ENCODE results near the gene PRCC.

Gene PRCC

DNA sequence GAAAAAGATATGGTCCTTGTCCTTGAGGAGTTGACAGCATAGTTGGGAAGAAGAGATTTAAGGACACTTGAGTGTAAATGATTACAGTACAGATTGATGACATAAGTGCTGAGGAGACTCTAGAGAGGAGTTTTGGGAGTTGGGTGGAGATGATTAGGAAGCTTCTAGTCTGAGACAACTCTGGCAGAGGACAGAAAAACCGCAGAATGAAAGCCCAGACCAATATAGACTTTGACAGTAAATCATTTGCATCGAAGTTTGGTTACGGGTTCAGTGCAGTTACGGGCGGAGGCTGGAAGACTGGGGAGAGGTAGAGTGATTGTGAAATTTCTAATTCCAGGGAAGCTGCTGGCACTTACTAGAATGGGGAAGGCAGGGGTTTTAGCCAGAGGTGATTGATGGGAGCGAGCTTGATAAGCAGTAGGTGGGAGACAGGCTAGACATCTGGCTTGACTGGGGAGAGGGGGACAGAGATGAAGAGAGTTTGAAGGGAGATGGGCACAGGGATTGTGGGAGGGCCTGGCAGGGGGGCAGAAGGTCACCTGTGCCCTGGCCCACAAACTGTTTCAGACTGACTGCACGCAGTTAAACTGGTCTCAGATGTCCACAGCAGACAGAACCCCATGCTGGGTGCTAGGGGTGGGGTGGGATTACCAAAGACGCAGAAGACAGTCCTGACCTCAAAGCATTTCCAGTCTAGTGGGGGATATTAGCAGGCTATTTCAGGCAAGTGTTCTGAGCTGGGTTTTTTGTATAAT is 29.2 kb downstream of the PRCC start:
- DNase-seq (ENCODE audit: low spot score): peak; percentile 57

GRCh38 chr1:156797212-156797871 is 30.0 kb downstream of the PRCC start:
- DNase-seq (ENCODE audit: low spot score): peak; percentile 62

DNA sequence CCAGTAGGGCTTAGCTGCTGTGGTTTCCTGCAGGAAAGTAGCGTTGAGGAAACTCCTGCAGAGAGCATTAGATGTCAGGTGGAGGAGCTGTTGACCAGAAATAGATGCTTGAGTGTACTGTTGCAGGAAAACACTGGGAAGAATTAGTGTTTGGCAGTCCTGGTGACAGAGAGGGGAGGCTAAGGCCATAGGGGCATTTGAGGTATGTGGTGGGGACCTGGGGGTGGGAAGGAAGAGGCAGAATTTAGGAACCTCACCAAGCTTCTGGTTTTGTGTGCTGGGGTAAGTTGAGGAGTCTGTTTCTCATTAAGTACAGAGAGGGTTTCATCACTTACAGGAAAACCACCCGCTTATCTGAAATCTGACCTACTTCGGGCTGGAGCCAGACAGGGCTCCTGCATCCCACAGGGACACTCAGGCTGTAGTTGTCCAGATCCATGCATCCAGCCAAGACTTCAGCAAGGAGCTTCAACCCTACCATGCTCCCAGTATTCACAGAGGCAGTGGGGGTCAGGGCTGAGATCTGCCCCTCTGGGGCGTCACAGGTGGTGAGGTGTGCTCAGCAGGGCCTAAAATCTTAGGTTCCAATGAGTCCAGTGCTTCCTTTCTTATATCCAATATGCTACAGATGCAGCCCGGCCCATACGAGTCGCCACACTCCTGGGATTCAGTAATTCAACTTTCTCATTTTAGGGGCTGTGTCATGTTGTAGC is 34.2 kb downstream of the PRCC start:
- DNase-seq (ENCODE audit: low spot score): peak; percentile 87

DNA sequence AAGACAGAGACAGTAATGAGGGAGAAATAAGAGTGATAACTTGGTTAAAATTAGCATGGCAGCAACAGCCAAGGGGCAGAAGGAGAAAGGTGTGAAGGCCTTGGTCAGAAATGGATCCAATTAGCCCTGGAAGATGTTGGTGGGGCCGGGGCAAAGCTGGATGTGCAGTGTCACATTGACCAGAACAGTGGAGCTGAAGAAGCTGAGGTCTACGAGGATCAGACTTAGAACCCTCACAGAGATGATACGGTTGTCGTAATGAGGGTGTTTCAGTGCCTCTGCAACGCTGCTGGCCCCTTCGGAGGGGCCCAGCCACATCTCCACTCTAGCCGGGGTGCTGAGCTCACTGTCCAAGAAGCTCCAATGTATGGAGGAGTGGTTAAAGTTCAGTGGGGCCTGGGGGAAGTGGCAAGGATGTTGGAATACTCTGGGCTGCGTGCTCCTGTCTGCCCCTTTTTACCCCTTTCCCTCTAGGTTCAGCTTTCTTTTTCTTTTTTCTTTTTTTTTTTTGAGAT is 35.1 kb downstream of the PRCC start:
- no peak for DNase-seq (ENCODE audit: low spot score)

- DNase-seq (ENCODE audit: low spot score): no peak
Measured at GRCh38 chr1:156803086-156803851, 35.9 kb downstream of the PRCC start.

DNA sequence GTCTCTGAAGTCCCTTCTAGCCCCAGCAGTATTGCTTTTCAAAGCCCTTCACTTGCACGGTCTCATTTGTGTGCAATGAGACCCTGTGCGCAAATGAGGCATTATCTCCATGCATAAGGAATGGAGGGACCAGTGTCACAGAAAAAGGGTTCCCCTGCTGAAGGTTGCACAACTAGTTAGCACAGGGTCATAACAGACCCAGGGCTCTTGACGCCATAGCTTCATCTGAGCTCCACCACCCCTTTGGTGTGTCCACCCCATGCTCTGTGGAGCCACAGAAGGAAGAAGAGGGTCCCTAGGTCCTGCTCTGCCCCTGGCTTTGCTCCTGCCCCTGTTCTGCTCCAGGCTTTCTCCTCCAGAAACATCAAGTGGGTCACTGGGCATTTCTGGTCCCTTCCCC is 36.7 kb downstream of the PRCC start:
- DNase-seq (ENCODE audit: low spot score): no peak

DNA sequence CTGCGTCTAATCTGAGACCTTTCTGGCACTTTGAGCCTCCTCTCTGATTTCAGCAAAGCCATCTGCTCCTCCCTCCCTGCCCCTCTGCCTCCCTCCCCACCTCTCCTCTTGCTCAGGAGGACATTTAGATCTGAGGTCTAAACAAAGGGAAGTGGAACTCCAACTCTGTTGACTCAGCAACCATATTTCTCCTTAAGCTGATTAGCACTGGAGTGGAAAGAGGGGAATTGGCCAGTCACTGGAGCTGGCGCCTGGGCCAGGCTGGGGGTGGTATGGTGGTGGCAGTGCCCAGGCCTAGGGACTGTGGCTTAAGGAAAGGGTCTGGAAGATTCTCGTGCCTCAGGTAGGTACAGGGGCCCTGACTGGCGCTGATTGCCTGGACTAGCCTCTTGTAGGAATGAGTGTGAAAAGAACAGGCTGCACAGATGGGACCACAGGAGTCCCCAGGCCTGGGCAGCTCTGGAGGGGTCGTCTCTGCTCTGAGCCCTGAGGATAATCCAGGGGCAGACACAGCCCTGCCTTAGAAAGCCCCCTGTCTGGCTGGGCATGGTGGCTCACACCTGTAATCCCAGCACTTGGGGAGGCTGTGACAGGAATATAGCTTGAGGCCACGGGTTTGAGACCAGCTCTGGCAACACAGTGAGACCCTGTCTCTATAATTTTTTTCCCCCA is 37.4 kb downstream of the PRCC start:
- no peak for DNase-seq (ENCODE audit: low spot score)

DNA sequence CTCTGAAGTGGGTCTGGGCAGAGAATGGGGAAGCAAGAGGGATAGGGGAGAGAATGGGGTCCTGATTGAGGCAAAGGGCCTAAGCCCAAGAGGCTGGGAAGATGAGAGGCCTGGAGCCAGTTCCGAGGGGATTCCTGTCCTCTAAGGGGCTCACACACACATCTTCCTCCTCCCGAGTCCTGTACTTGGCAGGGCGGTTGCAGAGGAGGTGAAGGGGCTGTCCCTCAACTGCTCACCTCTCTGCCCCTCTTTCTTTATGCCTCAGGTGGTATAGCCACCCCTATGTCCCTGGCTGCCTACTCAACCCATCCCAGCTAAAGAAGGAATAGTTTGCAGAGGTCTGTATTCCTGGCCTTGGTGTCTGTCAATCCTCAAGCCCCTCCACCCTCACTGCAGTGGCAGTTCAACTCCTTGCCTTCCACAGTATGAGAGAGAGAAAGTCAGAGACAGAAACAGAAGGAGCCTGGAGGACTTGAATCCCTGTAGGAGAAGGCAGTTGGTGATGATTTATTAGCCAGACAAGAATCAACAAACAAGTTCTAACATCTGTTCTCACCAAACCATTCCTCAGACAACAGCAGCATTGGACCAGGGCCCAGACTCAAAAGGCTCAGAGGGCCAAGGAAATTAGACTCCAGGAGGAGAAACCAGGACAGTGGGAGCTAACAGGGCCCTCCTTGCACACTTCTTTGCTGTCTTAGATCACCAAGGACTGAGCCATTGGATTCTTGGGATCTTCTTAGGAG is 38.6 kb downstream of the PRCC start:
- DNase-seq (ENCODE audit: low spot score): peak; percentile 87

DNA sequence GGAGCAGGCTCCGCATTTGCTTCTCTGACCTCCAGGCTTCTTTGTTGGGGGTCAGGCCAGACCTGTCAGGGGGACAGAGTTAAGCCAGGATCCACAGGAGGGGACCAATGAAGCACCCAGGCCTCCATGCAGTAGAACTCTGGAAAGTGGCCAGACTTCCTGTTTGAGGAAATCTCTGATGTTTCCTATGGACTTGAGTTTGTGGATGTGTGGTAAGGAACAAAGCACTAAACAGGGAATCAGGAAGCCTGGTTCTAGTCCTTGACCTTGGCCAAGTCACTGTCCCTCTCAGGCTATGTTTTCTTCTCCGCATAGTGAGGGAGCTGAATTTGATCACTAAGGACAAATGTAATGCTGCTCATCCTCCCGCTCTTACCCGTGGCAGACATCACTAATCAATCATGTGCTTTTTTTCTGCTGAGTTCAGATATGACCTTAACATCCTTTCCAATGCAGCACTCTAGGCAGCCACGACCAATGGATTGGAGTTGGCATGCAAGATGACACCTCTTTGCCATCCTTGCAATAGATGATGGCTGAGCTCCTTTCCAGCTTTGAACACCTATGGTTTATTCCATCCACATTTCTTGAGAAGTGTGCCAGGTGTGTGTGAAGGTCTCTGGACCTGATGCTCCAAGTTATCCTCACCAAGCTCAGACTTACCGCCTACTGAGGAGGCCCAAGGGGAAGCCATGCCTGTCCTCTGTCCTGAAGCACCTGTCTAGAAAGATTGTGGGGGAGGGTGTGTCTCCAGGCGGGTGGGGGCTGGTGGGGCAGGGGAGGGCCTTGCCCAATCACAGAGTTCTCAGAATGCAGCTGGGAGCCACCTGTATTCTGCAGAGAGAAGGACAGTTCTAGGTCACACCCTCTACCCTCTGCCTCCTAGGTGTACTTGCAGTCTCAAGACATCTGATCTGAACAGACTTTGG is 39.4 kb downstream of the PRCC start:
- DNase-seq (ENCODE audit: low spot score): no peak

- no peak for DNase-seq (ENCODE audit: low spot score)
Measured at GRCh38 chr1:156807627-156808026, 40.3 kb downstream of the PRCC start.

DNA sequence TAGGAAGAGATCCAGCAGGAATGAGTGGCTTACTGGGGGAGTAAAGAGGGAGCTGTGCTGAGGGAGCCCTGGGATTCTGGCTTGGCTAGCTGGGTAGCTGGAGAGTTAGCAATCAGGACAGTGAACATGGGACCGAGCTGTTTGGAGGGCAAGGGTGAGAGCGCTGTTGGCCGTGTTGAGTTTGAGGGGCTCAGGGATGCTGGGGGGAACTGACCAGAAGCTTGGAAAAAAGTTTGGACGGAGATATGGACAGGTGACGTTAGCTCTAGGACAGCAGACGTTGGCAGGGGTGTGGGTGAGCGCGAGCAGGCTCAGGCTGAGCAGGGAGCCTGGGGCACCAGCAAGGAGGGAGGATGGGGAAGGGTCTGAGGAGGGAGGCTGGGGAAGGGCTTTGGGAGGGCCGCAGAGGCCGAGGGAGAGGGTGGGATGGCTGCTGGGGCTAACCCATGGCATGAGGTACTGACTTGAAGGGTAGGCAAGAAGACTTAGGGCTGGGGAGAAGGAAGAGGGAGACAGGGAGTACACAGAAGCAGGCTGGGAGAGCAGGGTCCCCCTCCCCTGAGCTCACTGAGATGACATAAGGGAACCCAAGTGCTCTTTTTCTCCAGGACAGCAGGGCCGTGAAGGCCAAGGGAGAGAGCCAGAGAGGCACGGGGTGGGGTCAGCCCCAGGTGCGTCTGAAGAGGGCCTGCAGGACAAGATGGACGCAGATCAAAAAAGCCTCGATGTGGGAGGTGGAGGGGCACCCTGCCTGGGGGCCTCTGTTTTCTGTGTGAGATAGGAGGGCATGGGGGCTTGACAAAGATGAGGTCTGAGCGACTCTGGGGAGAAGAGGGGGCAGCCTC is 41.1 kb downstream of the PRCC start:
- DNase-seq (ENCODE audit: low spot score): no peak

- DNase-seq (ENCODE audit: low spot score): no peak
Measured at GRCh38 chr1:156809281-156809680, 41.9 kb downstream of the PRCC start.

DNA sequence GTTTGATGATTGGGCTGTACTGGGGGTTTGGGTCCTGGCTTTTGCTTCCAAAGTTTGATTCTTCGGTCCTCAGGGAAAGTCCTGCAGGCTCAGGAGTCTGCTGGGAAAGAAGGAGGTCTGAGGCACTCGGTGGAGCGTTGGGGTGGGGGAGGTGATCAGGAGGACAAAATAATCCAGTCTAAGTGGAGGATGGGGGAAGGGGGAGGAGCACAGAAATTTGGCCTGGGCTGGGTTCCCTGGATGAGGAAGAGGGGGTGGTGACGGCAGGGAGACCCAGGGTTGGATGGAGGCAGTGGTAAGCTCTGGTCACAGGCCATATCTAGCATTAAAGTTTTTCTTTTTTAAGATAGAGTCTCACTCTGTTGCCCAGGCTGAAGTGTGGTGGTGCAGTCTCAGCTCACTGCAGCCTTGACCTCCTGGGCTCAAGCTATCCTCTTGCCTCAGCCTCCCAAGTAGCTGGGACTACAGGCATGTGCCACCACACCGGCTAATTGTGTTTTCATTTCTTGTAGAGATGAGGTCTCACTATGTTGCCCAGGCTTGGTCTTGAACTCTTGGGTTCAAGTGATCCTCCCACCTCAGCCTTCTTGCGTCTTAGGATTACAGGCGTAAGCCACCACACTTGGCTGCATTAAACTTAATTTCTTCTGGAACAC is 42.5 kb downstream of the PRCC start:
- no peak for DNase-seq (ENCODE audit: low spot score)

- DNase-seq (ENCODE audit: low spot score): no peak
Measured at GRCh38 chr1:156811168-156811567, 43.8 kb downstream of the PRCC start.

DNA sequence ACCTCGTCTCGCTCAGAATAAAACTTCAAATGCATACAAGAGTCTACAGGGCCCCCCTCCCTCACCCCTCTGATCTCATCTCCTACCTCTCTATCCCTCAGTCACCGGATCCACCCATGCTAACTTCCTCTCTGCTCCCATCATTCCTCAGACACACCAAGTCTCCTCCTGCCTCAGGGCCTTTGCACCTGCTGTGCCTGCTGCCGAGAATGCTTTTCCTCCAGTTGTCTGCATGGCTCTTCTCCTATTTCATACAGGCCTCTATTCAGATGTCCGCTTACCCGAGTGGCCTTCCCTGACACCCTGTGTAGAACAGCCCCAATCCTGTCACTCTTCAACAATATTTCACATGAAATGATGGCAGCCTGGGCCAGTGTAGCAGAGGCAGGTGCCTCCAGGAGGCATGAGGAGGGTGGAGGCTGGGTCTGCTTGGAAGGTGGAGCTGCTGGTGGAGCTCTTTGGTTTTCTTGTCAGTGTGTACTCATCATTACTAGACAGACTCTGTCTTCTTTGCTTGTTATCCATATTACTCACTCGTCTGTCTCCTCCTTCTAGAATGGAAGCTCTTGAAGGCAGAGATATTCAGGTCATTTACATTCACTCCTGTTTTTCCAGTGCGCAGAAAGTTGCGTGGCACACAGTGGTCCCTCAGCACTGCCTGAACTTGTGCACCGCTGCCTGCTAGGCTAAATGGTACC is 45.1 kb downstream of the PRCC start:
- DNase-seq (ENCODE audit: low spot score): no peak

- no peak for DNase-seq (ENCODE audit: low spot score)
Measured at GRCh38 chr1:156813298-156813697, 46.0 kb downstream of the PRCC start.

- DNase-seq (ENCODE audit: low spot score): peak; percentile 63
Measured at GRCh38 chr1:156813750-156814570, 46.6 kb downstream of the PRCC start.

All from GM03348 (cell line).